GM19452 (cell line): ENCODE measurements around the gene DDC.
"Not testable (repeated sequence)": the region's sequence is repeated elsewhere in the genome, so short reads cannot be mapped to it uniquely, and the experiment has no call there.

ENCODE experiments used
- ATAC-seq: cut with Tn5 transposase; IDR thresholded peaks from one replicate; pipeline ENCODE4 v1.9.1; 2021; ENCODE audit not compliant: unreplicated experiment

The DDC gene

DNA sequence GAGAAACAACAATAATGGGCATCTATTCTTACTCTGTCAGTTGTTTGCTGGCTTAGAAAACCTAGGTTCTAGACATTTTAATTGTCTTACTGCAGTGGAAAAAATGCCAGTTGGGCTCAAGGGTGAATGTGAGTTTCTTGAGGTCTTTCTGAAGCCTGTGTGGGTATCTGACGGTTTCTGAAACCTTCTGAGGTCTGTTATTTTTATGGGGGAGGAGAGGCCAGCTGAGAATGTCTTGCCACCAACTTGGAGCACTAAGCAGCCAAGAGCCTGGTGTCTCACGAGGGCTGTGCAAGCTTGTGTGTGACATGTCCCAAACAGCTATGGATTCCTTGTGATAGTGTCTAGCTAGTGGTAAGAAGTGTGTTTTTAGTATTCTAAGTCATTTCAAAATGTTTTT, 24.2 kb upstream of the DDC start:
- no peak for ATAC-seq

DNA sequence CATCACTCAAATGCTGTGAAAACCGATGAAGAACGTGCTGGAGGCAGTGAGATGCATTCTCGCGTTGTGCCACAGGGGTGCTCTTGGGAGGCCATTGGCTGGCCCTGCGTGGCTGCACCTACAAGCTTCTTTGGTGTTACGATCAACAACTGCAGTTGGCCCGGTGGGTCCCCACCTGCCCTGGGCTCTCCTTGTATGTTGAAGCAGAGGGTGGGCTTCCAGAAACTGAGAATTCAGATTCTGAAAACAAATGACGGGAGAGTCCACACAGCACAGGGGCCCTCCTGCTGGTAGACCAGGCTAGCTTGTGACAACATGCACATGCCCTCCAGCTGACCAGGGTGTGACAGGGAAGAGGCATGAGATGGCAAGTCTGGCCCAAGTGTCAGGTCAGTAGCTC, 23.7 kb upstream of the DDC start:
- no peak for ATAC-seq

DNA sequence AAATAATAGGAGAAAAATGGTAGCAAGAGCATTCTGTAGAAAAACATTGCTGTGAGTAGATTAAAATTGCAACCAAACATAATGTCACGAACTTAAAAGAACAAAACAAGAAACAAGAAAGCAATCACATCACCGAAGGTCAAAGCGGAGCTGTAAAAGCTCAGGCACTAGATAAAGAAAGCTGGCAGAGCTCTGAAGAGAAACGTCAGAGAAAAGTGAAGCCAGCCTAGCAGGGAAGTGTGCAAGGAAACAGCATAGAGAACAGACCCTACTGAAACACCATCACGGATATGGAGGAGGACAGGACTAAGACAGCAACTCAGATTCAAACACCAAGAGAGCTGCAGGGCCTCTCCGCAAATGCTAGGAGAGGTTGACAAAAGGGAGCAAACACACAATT, 22.5 kb upstream of the DDC start:
- ATAC-seq: no peak

GRCh38 chr7:50584793-50585408, 19.7 kb upstream of the DDC start:
- ATAC-seq: no peak

DNA sequence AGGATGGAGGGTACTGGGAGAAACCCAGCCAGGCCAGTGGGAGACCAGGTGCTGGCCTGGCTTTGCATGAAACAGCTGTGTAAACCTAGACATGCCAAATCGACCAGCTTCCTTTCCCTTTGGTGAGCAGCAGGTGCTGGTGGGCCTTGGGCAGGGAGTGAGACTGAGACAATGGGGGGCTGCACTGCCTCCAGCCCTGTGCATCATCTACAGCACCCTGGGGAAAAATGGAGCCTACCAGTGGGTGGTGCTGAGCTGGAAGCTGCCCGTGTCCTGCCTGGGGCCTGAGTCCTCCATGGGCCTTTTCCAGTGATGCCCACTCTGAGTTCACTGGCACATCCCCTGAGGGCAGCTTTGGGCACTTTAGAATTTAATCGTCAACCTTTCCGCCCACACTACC, 19.2 kb upstream of the DDC start:
- no peak for ATAC-seq

DNA sequence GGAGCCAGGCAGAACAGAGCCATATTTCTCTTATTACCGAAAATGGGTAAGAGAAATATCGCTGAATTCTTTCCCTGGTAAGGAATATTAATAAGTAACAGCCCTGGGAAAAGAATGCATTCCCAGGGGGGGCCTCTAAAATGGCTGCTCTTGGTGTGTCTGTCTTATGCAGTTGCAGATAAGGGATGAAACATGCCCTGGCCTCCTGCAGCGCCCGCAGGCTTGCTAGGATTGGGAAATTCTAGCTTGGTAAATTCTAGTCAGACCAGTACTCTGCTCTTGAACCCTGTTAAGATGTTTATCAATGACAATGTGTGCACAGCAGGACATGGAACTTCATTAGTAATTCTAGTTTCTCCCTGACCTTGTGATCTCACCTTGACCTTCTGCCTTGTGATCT, 18.1 kb upstream of the DDC start:
- not testable (repeated sequence) for ATAC-seq

DNA sequence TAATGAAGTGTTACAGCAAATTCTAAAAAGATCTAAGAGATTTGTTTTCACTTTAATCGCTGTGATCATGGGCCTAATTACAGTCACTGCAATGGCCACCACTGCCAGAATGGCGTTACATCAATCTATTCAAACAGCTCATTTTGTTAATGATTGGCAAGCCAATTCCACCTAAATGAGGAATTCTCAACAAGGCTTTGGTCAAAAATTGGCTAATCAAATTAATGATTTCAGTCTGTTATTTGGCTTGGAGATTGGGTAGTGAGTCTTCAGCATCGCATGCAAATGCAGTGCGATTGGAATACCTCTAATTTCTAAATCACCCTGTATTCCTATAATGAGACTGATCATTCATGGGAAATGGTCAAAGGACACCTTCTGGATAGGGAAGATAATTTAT, 17.1 kb upstream of the DDC start:
- ATAC-seq: not testable (repeated sequence)

GRCh38 chr7:50580666-50581065, 15.5 kb upstream of the DDC start:
- ATAC-seq: not testable (repeated sequence)

- ATAC-seq: no peak
Measured at GRCh38 chr7:50580057-50580456, 14.9 kb upstream of the DDC start.

GRCh38 chr7:50578105-50578504, 12.9 kb upstream of the DDC start:
- not testable (repeated sequence) for ATAC-seq

- no peak for ATAC-seq
Measured at GRCh38 chr7:50577569-50577968, 12.4 kb upstream of the DDC start.

DNA sequence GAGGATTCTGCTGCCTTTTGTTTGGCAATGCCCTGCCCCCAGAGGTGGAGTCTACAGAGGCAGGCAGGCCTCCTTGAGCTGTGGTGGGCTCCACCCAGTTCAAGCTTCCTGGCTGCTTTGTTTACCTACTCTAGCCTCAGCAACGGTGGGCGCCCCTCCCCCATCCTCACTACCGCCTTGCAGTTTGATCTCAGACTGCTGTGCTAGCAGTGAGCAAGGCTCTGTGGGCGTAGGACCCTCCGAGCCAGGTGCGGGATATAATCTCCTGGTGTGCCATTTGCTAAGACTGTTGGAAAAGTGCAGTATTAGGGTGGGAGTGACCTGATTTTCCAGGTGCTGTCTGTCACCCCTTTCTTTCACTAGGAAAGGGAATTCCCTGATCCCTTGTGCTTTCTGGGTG, 11.2 kb upstream of the DDC start:
- ATAC-seq: not testable (repeated sequence)

DNA sequence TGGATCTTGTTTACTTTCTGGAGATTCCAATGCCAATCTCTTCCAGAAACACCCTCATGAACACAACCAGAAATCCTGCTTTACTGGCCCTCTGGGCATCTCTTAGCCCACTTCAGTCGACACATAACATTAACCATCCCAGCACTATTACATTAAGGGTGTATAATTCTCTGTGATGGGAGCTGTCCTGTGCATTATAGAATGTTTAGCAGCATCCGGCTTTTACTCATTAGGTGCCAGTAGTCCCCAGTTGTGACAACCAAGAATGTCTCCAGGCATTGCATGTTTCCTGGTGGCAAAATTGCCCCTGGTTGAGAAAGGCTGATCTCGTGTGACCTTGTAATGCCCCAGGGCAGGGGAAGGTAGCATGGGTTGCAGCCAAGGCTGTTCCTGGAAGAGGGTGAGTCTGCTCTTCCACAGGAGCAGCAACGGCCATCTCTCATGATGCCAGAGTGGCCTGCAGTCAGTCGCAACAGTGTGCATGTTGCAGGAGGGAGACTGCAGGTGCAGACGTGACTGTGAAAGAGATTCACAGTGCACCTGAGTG, 2.6 kb upstream of the DDC start:
- no peak for ATAC-seq

DNA sequence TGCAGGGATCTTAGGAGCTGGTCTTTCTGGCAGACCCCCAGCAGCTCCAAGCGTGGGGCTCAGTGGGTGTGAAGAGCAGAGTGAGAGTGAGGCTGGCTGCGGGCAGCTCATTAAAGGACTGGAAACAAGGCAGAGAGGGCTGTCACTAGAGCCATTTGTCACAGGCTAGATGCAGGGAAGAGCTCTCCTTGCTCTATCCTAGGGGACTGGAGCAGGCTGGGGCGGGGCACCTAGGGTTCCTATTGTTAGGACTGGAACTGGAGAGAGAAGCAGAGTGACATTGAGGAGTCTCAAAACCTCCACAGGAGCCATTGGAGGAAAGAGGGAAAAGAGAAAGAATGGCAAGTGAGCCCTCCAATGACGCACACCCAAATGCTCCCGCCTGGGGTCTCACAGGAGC, 772 bp upstream of the DDC start:
- ATAC-seq: no peak

- no peak for ATAC-seq
Measured at GRCh38 chr7:50565559-50565916, 333 bp upstream of the DDC start.

DNA sequence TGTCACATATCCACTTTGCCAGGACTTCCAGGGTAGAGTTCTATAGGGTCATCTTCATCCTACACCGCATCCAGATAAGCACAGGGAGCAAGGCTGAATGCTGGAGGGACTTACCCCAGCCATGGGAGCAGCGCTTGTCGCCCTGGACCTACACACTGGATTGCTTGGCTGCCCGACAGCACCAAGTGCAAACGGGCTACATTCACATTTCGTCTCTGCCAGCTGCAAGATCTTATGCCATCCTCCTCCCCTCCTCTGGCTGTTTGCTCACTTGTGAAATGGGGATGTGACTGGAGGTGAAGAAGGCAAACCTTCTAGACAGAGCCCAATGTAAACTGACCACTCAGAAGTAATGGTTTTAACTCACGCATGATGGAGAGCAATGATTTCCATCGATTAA, 1.0 kb downstream of the DDC start:
- ATAC-seq: no peak

GRCh38 chr7:50562136-50562535, 3.1 kb downstream of the DDC start:
- ATAC-seq: no peak

DNA sequence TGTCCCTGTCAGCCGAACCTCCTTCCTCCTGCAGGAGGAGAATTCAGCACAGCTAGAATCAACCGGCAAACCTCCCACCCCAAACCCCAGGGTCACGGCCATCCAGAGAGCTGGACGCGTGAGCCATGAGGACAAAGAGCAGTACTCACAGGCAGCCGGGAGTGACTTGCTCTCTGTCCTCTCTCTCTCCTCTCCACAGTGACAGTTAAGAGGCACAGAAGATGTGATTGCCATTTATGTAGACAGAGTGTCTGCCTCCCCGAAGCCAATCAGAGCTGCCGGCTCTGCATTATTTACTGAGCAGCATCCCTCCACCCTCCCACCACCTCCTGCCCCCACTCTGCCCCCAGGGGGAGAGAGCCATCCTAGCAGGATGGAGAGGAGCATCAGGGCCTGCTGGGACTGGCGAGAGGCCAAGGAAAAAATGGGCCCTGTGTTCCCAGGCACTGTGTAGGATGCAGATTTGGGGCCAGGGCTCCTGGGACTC, 4.3 kb downstream of the DDC start:
- no peak for ATAC-seq

DNA sequence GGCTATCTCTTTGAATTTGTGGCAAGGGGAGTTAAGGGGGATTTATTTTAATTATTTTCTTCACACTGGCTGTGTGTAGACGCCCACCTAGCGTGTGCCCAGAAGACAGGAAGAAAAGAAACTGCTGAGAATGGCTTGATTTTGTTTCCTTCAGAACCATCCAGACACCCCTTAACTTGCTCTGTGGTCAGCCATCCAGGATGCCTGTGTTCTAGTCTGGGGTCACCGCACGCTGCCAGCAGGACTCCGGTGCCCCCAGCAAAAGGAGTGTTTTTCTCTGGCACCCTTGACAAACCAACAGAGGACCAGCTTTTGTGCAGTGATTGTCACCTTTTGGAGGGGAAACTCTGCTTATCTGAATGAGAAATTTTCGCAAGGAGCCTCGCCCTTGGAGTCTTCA, 5.3 kb downstream of the DDC start:
- no peak for ATAC-seq

DNA sequence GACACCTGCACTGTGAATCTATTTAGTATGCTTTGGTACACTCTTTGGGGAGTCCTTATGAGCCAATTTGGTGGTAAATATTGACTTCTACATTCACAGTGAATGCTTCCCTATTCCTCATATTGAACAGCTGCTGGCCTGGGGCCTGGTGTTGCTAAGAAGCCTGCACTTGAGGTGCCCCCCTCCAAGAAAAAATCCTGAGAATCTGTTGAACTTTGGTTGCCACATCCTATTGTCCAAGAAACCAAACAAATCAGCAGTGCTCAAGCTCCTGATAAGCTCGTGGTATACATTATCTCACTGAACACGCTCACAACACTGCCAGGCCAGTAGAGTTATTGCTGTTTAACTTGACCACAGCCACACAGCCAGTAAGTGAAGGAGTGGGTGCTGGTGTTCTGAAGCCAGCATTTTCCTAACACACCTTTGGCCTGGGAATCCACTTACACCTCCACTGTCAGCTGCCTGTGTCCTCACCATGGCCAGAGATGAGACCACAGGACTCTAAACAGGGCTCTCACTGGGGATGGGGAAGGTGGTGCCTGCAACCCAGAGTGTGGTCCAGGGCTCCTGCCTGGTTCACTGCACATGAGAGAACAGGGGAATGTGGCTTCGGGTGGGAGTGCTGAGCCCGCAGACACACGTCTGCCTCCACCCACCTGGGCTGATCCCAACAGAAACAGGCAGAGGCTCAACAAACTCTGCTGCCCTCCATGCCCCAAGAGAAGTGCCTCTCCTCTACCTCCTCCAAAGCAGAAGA, 6.7 kb downstream of the DDC start:
- ATAC-seq: no peak

DNA sequence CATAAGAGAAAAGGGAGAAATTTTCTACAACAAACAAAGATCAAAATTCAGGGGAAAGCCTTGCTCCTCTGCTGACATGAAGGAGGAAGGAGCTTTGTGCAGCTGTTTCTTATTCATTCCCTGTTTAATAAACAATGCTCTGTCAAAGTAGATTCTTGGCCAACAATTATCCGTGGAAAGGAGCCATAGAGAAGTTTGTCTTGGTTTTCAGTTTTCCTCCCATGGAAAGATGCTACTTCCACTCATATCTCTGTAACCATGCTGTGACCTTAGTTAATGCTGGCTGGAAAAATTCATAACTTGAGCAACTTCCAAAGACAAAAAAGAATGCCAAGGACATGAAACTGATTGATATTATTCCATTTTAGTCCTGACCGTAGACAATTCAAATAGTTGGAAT, 8.1 kb downstream of the DDC start:
- no peak for ATAC-seq

GRCh38 chr7:50556247-50556991, 8.8 kb downstream of the DDC start:
- no peak for ATAC-seq
